Osteoblast (primary cell): ENCODE data around the gene C14orf180. TPM values are rescaled to one million over a fixed set of nuclear protein-coding genes. Genes with fewer than 3 reads are reported as not detected.

Experiments used
- DNase-seq: peaks from one replicate; pipeline ENCODE4 v3.0.0; 2011; ENCODE audit warnings: low spot score, mixed read lengths; ENCODE audit not compliant: insufficient read length; ENCODE audit errors: missing footprints
- H2AFZ ChIP-seq: 2 replicates; pipeline ENCODE4 v1.6.0; 2011; ENCODE audit warnings: mild to moderate bottlenecking, low read length
- H3K27ac ChIP-seq: 2 replicates; pipeline ENCODE4 v1.5.1; 2011; ENCODE audit warnings: mild to moderate bottlenecking, low read depth, low read length, moderate library complexity
- H3K27me3 ChIP-seq: 2 replicates; pipeline ENCODE4 v1.6.0; 2012; ENCODE audit warnings: mild to moderate bottlenecking, control low read depth, inconsistent platforms, low read length, moderate library complexity; ENCODE audit not compliant: insufficient read depth
- H3K36me3 ChIP-seq: 2 replicates; pipeline ENCODE4 v1.5.1; 2011; ENCODE audit warnings: mild to moderate bottlenecking, low read length, control low read depth, moderate library complexity; ENCODE audit not compliant: insufficient read depth
- H3K4me1 ChIP-seq: 2 replicates; pipeline ENCODE4 v1.5.1; 2011; ENCODE audit warnings: mild to moderate bottlenecking, low read length, control low read depth, moderate library complexity; ENCODE audit not compliant: insufficient read depth
- H3K4me2 ChIP-seq: 2 replicates; pipeline ENCODE4 v1.6.0; 2011; ENCODE audit warnings: mild to moderate bottlenecking, low read length; ENCODE audit not compliant: insufficient read depth
- H3K4me3 ChIP-seq: fragments of 200-600 bp; sonication (generic); 3 replicates; pipeline ENCODE4 v1.5.1; 2012; ENCODE audit warnings: mild to moderate bottlenecking, low read length, inconsistent platforms; ENCODE audit not compliant: insufficient read depth
- H3K79me2 ChIP-seq: 2 replicates; pipeline ENCODE4 v1.6.0; 2012; ENCODE audit warnings: mild to moderate bottlenecking, low read length, control low read depth, inconsistent platforms; ENCODE audit not compliant: insufficient read depth
- H3K9me3 ChIP-seq: 2 replicates; pipeline ENCODE4 v1.5.1; 2011; ENCODE audit warnings: low read depth, low read length, control low read depth
- H4K20me1 ChIP-seq: 2 replicates; pipeline ENCODE4 v1.6.0; 2012; ENCODE audit warnings: mild to moderate bottlenecking, low read length, control low read depth; ENCODE audit not compliant: insufficient read depth
- CTCF ChIP-seq: IDR thresholded peaks from 2 replicates; pipeline ENCODE4 v1.5.1; 2011; ENCODE audit warnings: mild to moderate bottlenecking, low read depth, low read length, moderate library complexity; ENCODE audit errors: extremely low read depth
- total RNA-seq: library from RNA; depleted of rRNA; stranded (reverse); fragments of >200 nt; gene quantifications from 2 replicates; pipeline ENCODE4 v1.2.3, GENCODE V29; 2012

The C14orf180 gene
- total RNA-seq, 1 donor = not detected

GRCh38 chr14:104589338-104590195 lies 10.0 kb downstream of the C14orf180 start:
- Histone ChIP-seq H3K27ac (no peak overlapping the region), H3K9me3 (no peaks in the 10 kb centered on the region), H3K36me3 (no peaks in the 10 kb centered on the region), H3K4me1 (no peaks in the 10 kb centered on the region), H3K4me3 (no peak overlapping the region), H3K79me2 (no peaks in the 10 kb centered on the region), H4K20me1 (no peaks in the 10 kb centered on the region), H3K4me2 (no peak overlapping the region), H2AFZ (no peak overlapping the region), H3K27me3 (no peaks in the 10 kb centered on the region)
- DNase-seq = no peak
- no peak for TF ChIP-seq CTCF

GRCh38 chr14:104590240-104590965 lies 10.8 kb downstream of the C14orf180 start:
- H3K27me3 ChIP-seq = no peaks in the 10 kb centered on the region
- peak overlapping the region; percentile 55 for H3K4me2 ChIP-seq
- no peaks in the 10 kb centered on the region for H3K9me3 ChIP-seq
- no peaks in the 10 kb centered on the region for H3K36me3 ChIP-seq
- TF ChIP-seq CTCF = no peak
- H3K27ac ChIP-seq = no peak overlapping the region
- no peak for DNase-seq
- no peaks in the 10 kb centered on the region for H4K20me1 ChIP-seq
- peak overlapping the region; percentile 79 for H2AFZ ChIP-seq
- H3K4me1 ChIP-seq = no peaks in the 10 kb centered on the region
- H3K79me2 ChIP-seq = no peaks in the 10 kb centered on the region
- peak overlapping the region; percentile 60 for H3K4me3 ChIP-seq

GRCh38 chr14:104591031-104591430 lies 11.5 kb downstream of the C14orf180 start:
- Histone ChIP-seq H3K4me1 (no peaks in the 10 kb centered on the region), H3K4me2 (peak overlapping the region; percentile 55), H3K79me2 (no peaks in the 10 kb centered on the region), H3K36me3 (no peaks in the 10 kb centered on the region), H3K4me3 (peak overlapping the region; percentile 60), H4K20me1 (no peaks in the 10 kb centered on the region), H3K9me3 (no peaks in the 10 kb centered on the region), H3K27ac (no peak overlapping the region), H2AFZ (peak overlapping the region; percentile 79), H3K27me3 (no peaks in the 10 kb centered on the region)
- DNase-seq = peak; percentile 81
- no peak for TF ChIP-seq CTCF
